LHCN-M2 (cell line): Measurements from ENCODE around the gene FEM1B. TPM values are rescaled to one million over a fixed set of nuclear protein-coding genes. Genes with fewer than 3 reads are reported as not detected.

Source experiments
- DNase-seq: peaks from one replicate; pipeline ENCODE4 v3.0.0-alpha.2; 2012; ENCODE audit warnings: low read depth
- total RNA-seq: library from RNA; depleted of rRNA; stranded (reverse); fragments of >200 nt; gene quantifications from 2 replicates; pipeline ENCODE4 v1.2.3, GENCODE V29; 2014

The FEM1B gene
- total RNA-seq, 1 experiment from 2014 or later, result 32.2 TPM

DNA sequence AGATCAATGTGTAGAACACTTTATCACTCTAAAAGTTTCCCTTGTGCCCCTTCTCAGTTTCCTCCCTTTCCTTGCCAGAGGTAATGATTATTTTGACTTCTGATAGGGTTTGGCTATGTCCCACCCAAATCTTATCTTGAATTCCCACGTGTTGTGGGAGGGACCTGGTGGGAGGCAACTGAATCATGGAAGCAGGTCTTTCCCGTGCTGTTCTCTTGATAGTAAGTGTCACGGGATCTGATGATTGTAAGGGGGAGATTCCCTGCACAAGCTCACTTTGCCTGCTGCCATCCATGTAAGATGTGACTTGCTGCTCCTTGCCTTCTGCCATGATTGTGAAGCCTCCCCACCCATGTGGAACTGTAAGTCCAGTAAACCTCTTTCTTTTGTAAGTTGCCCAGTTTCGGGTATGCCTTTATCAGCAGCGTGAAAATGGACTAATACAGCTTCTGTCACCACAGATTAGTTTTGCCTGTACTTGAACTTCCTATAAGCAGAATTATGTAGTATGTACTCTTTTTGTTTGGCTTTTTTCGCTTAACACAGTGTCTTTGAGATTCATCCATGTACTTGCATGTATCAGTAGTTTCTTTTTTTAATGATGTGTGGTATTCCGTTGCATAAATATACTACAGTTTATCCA, 7.2 kb downstream of the FEM1B start:
- DNase-seq, result no peak

DNA sequence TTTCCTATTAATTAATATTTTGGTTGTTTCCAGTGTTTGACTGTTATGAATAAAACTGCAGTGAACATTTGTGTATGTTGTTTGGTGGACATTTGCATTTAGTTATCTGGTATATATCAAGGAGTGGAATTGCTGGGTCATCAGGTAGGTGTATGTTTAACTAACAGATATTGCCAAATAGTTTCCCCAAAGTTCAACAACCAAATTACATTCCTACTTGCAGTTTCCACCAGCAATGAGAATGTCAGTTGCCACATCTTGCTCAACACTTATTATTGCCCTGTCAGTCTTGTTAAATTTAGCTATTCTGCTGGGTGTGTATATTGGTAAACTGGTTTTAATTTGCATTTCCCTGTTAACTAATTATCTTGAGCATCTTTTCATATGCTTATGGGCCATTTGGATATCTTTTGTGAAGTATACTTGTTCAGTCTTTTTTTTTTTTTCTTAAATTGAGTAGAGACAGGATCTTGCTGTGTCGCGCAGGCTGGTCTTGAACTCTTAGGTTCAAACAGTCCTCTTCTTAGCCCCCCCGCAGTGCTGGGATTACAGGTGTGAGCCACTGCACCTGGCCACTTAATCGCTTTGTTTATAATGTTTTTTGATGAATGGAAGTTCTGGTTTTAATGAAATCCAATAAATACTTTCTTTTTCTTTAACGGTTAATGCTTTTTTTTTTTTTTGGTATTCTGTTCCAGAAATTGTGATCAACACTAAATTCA, 7.9 kb downstream of the FEM1B start:
- no peak for DNase-seq

DNA sequence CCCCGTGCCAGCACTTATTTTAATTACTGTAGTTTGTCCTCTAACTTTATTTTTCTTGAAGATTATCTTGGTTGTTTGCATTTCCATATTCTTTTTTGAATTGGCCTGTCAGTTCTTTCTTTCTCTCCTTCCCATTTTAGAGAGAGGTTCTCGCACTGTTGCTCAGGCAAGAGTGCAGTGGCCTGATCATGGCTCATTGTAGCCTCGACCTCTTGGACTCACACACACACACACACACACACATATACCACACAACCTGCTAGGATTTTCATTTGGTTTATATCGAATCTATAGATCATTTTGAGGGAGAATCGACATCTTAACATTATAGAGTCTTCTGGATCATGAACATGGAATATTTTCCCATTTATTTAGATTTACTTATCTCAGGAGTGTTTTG, 8.7 kb downstream of the FEM1B start:
- no peak for DNase-seq

DNA sequence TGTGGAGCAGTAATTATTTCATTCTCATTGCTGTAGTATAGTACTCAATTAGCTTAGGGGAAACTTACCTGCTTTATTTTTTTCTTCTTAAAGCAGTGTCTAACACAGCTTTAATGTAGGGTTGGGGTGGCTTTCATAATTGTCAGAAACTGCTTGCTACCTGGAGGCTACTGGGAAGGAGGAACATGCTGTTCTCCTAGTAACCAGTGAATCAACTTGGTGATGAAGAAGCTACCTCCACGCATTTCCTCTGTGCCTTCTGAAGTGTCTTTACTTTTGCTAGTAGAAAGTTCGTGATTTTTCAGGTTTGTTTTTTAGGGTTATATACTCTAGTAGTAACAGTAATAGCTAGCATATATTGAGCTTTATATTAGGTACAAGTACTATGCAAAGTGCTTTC, 11.5 kb downstream of the FEM1B start:
- no peak for DNase-seq

DNA sequence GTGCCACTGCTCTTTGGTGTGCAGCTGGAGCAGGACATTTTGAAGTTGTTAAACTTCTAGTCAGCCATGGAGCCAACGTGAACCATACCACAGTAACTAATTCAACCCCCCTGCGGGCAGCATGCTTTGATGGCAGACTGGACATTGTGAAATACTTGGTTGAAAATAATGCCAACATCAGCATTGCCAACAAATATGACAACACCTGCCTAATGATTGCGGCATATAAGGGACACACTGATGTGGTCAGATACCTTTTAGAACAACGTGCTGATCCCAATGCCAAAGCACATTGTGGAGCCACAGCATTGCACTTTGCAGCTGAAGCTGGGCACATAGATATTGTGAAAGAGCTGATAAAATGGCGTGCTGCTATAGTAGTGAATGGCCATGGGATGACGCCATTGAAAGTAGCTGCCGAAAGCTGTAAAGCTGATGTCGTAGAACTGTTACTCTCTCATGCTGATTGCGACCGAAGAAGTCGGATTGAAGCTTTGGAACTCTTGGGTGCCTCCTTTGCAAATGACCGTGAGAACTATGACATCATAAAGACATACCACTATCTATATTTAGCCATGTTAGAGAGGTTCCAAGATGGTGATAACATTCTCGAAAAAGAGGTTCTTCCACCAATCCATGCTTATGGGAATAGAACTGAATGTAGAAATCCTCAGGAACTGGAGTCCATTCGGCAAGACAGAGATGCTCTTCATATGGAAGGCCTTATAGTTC, 12.2 kb downstream of the FEM1B start:
- DNase-seq, result no peak

DNA sequence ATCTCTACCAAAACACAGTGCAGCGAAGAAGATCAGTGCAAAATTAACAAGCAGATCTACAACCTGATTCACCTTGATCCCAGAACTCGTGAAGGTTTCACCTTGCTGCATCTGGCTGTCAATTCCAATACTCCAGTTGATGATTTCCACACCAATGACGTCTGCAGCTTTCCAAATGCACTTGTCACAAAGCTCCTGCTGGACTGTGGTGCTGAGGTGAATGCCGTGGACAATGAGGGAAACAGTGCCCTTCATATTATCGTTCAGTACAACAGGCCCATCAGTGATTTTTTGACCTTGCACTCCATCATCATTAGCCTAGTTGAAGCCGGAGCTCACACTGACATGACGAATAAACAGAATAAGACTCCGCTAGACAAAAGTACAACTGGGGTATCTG, 13.2 kb downstream of the FEM1B start:
- DNase-seq, result no peak

DNA sequence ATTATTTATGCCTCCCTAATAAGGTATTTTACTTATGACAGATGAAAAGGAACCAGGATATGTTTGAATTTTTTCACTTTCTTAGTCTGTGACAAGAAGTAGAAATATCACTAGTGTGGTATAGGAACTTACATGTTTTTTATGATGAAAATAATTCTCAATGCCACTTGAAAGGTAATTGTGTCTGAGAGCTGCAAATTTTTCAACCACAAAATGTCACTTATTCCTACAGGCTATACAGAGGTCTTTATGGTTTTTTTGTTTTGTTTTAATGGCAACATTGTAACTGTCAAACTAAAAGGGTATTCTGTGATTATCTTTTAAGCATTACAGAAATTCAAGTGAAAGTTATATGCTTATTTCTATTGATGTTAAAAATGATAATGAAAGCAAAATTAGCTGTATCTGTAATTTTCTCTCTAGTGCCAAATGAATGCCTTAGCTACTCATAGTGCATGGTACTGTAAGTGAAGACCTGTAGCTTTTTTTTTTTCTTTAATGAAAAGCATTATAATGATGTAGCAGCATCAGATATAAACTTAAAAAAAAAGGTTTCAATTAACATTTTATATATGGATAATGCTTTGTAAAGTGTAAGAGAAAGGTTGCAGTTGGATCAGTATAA, 14.7 kb downstream of the FEM1B start:
- no peak for DNase-seq

DNA sequence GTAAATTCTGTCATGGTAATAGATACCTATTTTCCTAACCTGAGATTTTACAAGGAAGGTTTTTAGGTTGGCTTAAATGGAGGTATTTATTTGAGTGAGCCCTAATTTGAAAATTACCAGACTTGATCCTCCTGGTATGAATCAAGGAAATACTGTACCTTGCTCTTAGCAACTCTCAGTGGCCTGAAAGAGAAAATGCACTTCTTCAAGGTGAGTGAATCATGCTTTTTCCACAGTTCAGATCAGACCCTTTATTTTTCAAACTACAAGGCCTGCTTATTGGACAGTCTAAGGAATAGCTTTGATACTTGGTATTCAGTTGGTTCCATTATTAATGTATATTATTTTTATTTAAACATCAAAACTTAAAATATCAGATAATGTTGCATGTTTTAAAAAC, 15.4 kb downstream of the FEM1B start:
- DNase-seq, result no peak

DNA sequence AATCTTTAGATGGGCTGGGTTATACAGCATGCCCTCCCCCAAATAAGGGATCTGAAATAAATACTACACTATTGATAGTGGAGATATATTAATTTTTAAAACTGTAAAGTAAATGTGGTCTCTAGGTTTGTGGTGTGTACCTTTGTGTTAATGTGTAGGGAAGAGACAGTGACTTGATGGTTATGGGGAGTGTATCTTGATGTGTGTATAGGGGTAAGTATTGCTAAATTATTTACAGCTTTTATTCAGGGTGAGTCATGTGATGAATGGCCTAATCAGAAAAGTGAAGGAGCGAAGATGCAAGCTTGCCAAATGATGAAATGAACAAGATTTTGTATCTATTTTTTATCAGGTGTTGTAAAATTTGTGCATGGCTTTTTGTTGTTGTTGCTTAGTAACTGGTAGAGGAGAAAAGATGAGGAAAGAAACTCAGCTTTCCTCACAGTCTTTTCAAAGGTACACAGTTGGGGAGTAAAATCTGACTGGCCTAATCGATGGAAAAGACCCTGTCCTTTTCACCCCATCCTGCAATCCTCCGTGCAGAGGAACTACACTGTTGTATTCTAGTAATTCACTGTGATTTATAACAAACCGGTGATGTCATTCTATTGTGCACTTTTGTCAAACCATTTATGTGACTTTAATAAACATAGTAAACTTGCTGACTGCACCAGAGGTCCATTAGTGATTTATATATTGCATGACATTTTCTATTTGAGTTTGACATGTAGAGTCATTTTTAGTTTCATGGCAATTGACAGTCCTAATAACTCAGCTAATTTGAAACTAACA, 17.7 kb downstream of the FEM1B start:
- no peak for DNase-seq

DNA sequence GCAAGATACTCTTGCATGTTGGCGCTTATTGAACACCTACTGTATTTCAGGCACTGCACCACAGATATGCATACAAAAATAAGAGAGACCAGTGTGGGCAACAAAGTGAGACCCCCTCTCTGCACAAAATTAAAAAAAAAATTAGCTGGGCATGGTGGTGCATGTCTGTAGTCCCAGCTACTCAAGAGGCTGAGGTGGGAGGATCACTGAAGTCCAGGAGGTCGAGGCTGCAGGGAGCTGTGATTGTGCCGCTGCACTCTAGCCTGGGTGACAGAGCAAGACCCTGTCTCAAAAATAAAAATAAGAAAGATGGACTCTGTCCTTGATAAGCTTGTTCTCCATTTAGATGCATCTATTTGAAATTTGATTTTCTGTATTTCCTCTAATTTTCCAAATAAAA, 20.8 kb downstream of the FEM1B start:
- no peak for DNase-seq

DNA sequence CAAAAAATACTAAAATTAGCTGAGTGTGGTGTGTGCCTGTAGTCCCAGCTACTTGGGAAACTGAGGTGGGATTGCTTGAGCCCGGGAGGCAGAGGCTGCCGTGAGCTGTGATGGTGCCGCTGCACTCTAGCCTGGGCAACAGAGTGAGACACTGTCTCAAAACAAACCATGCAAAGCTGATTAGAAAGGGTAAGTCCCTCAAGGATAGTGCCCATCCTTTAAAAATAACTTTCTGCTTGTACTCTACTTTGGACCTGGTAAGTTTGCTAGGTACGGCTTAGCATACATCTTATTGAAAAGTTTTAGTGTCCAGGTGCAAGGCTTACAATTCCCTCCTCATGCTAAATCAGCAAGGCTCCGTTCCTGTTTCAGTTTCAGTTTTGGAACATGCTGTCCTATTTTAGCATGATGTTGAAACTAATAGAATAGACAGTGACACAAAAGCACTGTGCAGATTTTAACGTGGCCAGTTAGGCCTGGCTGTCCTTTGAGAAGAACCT, 21.4 kb downstream of the FEM1B start:
- DNase-seq, result no peak

DNA sequence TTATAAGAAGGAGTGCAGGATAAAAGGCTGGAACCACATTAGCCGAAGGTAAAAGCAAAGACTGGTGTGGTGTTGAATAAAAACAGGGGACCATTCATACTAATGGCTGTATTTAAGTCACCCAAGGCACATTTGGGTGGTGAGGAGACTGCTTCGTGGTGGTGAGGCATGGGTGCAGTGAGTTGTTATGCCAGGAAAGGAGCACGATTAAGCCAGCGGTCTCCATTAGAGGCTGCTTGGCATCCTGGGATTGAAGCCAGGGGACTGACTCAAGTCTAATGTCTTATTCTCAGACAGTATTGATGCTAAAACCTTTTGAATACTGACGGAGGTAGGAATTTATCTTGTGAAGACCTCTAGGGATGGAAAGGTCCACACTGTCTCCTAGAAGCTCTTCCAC, 21.9 kb downstream of the FEM1B start:
- DNase-seq, result no peak

DNA sequence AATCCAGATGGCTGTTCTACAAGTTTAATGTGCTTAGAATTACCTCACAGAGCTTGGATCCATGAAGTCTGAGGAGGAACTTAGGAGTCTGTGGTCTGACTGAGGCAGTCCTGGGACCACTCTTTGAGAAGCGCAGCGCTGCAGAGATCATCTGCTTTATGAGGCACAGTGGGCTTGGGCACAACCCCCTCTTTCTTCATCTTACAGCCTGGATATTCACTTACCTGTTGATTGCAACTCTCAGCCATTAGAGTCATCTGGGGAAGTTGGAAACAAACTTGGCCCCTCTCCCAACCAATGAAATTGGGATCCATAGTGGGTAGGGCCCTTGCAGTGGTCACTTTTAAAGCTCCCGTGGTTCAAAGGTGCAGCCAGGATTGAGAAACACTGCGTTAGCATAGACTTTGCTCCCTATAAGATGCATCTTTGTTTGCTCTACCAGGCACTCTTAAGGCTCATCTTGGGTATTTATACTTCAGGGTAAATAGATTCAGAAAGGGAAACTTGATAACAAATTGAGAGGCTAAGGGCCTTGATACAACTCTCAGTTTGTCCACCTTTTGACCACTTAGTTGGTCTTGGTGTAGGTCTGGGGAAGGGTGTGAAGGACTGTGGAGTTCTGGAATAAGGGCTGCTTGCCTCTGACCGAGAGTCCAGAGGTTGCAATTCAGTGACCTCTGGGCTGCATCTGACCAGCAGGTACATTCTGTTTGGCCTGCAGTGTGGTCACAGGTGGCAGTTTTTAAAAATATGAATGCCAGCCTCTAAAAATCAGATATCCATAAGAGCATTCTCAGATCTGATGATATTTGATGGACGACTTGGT, 22.8 kb downstream of the FEM1B start:
- DNase-seq, result no peak

DNA sequence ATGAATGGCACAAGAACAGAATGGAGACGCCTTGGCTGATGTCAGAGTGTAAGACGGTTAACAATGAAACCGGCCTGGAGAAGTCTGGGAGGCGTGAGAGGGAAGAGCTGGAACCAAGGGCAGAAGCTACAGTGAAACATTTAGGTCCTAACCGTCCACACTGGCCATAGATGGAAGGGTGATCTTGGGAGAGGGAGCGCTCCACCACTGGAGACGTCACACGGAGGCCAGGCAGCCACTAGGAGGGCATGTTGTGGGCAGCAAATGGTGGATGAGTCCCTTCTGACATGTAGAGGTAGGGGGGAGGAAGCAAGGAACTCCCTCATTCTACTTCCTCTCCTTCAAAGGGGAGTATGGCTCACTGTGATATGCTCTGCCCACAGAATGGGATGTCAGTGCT, 23.8 kb downstream of the FEM1B start:
- no peak for DNase-seq

DNA sequence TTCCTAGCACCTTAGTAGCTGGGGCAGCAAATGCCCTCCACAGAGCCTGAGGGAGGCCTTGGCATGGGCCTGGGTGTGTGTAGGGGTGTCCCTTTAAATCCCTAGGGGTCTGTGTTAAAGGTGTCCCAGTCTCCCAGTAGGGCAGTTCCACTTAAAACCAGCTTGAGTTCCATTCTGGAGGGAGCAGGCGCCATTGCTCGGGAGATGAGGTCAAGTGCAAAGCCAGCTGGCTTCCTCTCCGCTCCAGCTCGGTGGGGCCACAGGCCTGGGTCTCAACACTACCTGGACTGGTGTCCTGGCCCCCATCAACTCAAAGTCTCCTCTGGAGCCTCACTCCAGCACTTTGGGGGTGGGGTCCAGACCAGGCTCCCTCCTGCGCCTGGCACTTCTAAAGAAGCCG, 25.2 kb downstream of the FEM1B start:
- no peak for DNase-seq

DNA sequence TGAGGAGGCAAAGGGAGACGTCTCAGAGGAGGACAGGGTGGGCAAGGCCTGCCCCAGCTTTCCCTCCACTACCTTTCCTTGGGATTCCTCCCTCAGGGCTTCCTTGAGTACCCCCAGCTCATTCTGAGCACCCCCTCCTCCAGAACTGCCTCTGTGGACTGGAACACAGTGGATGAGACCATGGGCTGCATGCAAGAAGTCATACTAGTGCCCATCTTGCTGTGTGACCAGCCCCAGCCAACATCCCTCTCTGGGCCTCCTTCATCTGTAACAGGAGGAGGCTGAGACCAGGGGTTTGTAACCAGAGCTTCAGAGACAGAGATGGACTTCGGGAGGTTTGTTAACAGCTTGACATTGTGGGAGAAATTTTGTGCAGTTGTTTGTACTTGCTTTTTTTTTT, 25.6 kb downstream of the FEM1B start:
- DNase-seq, result no peak

DNA sequence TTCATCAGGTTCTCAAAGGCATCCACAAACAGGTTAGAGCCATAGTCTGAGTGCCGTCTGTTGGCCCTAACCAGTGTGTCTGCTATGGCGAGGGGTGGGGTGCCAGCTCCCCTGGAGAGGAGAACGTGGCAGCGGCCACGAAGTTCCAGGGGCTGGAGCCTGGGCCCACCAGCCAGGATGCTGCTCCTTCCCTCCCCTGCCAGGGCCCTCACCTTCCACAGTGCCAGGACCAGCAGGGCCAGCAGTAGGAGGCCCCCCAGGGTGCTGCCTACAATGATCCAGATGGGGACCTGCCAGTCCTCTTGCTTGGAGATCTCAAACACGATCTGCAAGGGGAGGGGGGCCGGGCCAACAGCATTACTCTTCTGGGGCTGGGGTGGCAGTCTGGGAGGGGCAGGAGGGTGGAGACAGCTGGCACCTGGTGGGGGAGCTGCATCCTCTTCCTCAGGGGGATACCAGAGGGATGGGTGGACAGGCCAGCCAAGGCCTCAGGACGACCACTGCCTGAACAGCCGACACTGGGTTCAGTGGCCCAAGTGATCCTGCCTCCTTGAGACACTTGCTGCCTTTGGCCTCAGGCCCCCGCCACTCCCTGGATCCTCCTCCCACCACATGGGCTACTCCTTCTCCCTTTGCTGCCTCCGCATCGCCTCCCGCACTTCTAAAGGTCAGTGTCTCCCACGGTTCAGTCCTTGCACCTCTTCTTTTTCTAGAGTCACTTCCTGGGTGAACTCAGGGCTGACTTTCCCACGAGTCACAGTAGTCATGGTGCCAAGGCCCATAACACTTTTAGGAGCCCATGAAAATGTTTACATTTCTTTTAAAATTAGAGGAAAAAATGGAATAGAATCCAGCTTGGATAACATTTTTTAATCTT, 26.3 kb downstream of the FEM1B start:
- no peak for DNase-seq

DNA sequence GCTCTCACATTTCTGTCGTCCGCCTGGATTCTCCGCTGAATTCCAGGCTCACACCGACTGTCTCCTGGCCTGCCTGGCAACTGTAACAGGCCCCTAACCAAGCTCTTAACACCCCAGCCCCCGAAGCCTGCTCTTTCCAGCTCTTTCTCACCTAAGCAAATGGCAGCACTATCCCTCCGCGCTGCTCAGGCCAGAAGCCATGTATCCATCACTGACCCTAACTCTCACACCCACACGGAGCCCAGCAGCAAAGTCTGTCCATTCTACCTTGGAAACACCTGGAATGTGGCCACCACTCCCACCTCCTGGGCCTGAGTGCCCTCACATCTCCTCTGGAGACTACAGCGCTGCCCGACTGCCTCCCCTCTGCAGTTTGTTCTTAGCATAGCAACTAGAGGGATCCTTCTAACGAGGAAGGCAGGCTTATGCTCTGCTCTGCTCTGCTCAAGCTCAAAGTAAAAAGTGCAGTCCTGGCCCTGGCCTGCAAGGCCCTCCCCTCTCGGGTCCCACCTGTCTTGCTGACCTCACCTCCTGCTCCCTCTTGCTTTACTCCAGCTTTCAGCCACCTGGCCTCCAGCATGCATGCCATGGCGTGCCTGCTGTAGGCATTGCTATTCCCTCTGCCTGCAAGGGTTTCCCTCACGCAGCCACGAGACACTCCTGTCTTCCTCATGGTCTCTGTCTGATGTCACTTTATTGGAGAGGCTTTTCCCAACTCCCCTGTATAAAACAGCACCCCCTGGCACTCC, 27.2 kb downstream of the FEM1B start:
- DNase-seq, result no peak

DNA sequence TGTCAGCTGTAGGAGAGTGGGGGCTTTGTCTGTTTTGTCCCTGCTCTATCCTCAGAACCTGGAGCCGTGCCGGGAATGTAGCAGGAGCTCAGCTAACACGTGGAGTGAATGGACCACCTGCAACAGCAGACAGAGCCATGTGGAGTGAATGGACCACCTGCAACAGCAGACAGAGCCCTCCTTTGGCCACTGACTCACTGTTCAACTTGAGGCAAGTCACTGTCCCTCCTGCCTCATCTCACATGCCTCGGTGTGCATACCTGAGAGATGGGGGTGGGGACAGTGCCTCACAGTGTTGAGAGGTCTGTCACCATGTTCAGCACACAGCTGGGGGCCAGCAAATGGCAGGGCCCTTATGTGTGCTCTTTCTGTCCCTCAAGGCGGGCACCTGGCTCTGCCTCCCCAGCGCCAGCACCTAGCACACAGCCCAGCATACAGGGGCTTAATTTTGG, 27.9 kb downstream of the FEM1B start:
- no peak for DNase-seq
